Cardiac atrium fibroblast (primary cell): ENCODE measurements around the gene MAGEA8. TPM values are rescaled to one million over a fixed set of nuclear protein-coding genes. Genes with fewer than 3 reads are reported as not detected.

Experiments
- total RNA-seq: library from RNA; depleted of rRNA; stranded (reverse); fragments of >200 nt; gene quantifications from 2 replicates; pipeline ENCODE4 v1.2.3, GENCODE V29; 2015

The MAGEA8 gene
- not detected in 2 replicates for total RNA-seq

GRCh38 chrX:149881081-149881711, at the start of gene MAGEA8:
TSS of gene MAGEA8 (plus strand) at chrX:149881183. CDS start at chrX:149884273, 3,090 bp downstream.

GRCh38 chrX:149929400-149929799, 48.4 kb downstream of the MAGEA8 start, which contains the start of gene HSFX4:
TSS of gene HSFX4 (plus strand) at chrX:149929573. CDS start at chrX:149929645, 72 bp downstream.

Other genes starting within 250 kb of the MAGEA8 start
- 8.1 and 11.0 TPM in 2 replicates for gene TMEM185A, start 249.4 kb upstream of the MAGEA8 start, total RNA-seq
- not detected in 2 replicates for gene MAGEA11, start 169.1 kb upstream of the MAGEA8 start, total RNA-seq
- 0.54 TPM in 1 of 2 replicates, not detected in the other for gene HSFX1, start 107.1 kb upstream of the MAGEA8 start, total RNA-seq
- gene MAGEA9, start 99.3 kb upstream of the MAGEA8 start, total RNA-seq = not detected in 2 replicates
- gene HSFX4, start 48.4 kb downstream of the MAGEA8 start, total RNA-seq = not detected in 2 replicates
- 15.5 and 29.8 TPM in 2 replicates for gene EOLA2, start 57.3 kb downstream of the MAGEA8 start, total RNA-seq